Skeletal muscle cell (primary cell): ENCODE measurements around the gene MAP2K5.
A peak's percentile ranks its signal among the peaks of the same experiment; 100 is the strongest.

ENCODE experiments used
- DNase-seq: peaks from one replicate; pipeline ENCODE4 v3.0.0-alpha.2; 2010; ENCODE audit warnings: low read depth
- H3K4me3 ChIP-seq: 2 replicates; pipeline ENCODE4 v1.5.1; 2011; ENCODE audit warnings: low read depth, mild to moderate bottlenecking, control low read depth, low read length, moderate library complexity

Gene MAP2K5

GRCh38 chr15:67809441-67809840 is 266.9 kb downstream of the MAP2K5 start:
- DNase-seq = no peak
- H3K4me3 ChIP-seq = no peak overlapping the region

GRCh38 chr15:67809866-67810265 is 267.4 kb downstream of the MAP2K5 start:
- no peak for DNase-seq
- no peak overlapping the region for H3K4me3 ChIP-seq

- no peak overlapping the region for H3K4me3 ChIP-seq
- DNase-seq = no peak
Measured at GRCh38 chr15:67812241-67812644, 269.7 kb downstream of the MAP2K5 start.

- no peak for DNase-seq
- H3K4me3 ChIP-seq = no peak overlapping the region
Measured at GRCh38 chr15:67813104-67813634, 270.7 kb downstream of the MAP2K5 start.

- DNase-seq = no peak
- H3K4me3 ChIP-seq = no peak overlapping the region
Measured at GRCh38 chr15:67815036-67815592, 272.6 kb downstream of the MAP2K5 start.

- no peak for DNase-seq
- H3K4me3 ChIP-seq = no peak overlapping the region
Measured at GRCh38 chr15:67816668-67817067, 274.2 kb downstream of the MAP2K5 start.

GRCh38 chr15:67818464-67818863 is 276.0 kb downstream of the MAP2K5 start:
- no peak overlapping the region for H3K4me3 ChIP-seq
- DNase-seq = no peak

GRCh38 chr15:67819636-67820035 is 277.1 kb downstream of the MAP2K5 start:
- no peak overlapping the region for H3K4me3 ChIP-seq
- no peak for DNase-seq

- no peak overlapping the region for H3K4me3 ChIP-seq
- no peak for DNase-seq
Measured at GRCh38 chr15:67820122-67820991, 277.9 kb downstream of the MAP2K5 start.

- no peak overlapping the region for H3K4me3 ChIP-seq
- no peak for DNase-seq
Measured at GRCh38 chr15:67820992-67821783, 278.7 kb downstream of the MAP2K5 start.

- no peak for DNase-seq
- H3K4me3 ChIP-seq = no peak overlapping the region
Measured at GRCh38 chr15:67821784-67822440, 279.4 kb downstream of the MAP2K5 start.

GRCh38 chr15:67822537-67823313 is 280.2 kb downstream of the MAP2K5 start:
- no peak for DNase-seq
- H3K4me3 ChIP-seq = no peak overlapping the region

- no peak for DNase-seq
- peak overlapping the region; percentile 17 for H3K4me3 ChIP-seq
Measured at GRCh38 chr15:67823314-67824196, 281.1 kb downstream of the MAP2K5 start.

GRCh38 chr15:67824197-67824968 is 281.9 kb downstream of the MAP2K5 start:
- H3K4me3 ChIP-seq = no peak overlapping the region
- no peak for DNase-seq

GRCh38 chr15:67824976-67825880 is 282.7 kb downstream of the MAP2K5 start, which contains the start of gene SKOR1:
Gene SKOR1, plus strand, starts transcription at chr15:67825509. Its CDS starts 94 bp downstream, at chr15:67825603.
- H3K4me3 ChIP-seq = peak within 1 kb of the TSS; percentile 15
- no peak for DNase-seq
